Medulla oblongata (tissue), 1 donor: ENCODE results near the gene JPH2.

Experiments
- DNase-seq: peaks from one replicate; pipeline ENCODE4 v3.0.0-alpha.2; 2015; ENCODE audit errors: extremely low spot score

The JPH2 gene

DNA sequence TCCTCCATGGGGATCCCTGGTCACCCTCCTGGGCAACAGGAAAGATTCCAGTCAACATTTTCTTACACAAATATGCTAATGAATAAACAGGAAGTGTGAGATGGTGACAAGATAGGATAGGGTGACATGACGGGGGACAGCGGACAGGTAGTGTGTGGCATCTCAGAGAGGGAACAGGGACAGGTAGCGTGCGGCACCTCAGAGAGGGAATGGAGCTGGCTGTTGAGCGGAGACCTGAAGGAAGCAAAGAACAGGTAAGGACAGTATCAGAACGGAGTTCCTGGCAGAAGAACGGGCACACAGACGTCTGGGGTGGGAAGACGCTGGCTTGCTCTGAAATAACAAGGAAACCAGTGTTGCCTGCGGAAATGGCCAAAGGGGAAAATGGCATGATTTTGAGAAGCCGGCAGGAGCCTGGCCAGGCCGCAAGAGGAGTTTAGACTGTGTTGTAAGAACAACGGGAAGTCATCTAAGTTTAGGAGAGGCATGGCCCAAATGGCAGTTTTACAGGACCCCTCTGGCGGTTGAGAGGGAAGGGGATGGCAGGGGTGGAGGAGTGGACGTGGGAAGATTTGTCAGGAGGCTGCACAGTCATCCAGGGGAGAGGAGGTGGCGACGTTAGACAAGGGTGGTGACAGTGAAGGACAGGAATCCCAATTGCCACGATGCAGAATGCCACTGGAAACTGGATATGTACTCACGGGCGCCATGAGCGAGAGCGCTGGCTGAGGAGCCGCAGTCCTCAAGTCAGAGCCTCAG is 111.6 kb downstream of the JPH2 start:
- DNase-seq: no peak

DNA sequence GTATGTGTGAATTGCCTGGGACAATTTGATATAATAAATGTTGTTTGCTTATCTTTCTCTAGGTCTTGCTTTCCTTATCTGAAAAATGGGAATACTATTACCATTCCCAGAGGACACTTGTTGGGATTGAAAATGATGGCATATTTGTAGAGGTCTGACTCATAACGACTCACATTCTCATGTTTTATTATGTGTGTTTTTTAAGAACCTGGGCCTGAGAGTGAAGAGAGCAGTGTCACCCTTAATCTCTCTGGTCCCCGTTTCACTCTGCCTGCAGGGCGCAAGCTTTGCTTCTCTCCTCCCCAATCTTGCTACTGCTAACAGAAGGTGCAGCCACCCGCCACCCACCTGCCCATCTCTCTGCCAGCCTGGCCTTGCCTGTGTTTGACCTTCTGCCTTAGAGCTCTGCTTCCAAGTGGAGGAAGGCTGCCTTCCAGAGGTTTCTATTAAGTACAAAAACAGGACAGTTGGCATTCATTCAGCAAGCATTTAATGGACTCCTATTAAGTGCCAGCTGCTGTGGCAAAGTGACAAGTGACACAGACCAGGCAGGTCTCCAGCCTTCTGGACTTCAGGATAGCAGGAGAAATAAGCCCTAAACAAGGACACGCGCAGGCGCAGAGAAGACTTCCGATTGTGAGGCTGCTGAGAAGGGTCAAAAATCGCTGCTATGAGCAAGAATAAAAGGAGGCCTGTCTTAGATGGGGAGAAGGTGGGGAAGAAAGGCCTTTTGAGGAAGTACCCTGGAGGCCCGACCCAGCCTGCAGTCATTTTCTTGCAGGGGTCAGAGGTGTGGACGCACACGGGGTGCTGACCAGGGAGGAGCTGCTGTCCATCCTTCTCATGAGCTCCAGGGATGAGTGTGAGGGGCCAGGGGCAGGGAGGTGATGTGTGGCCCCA is 112.5 kb downstream of the JPH2 start:
- peak; percentile 19 for DNase-seq

DNA sequence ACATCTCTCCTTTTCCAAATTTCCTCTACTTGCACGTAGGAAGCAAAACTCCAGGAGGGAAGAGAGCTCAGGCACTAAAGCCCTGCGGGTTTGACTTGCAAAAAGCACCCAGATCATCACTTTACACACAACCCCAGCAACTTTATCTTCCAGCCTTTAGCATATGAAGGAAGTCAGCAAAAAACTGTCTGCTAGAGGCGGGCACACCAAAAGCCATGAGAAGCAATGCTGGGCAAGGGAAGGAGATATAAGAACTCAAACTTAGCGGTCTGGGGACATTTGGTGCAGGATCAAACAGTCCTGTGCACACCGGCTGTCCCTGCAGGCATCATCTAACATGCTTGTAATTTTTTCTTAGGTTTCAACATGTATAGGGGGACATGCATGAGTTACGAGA is 113.3 kb downstream of the JPH2 start:
- DNase-seq: no peak

DNA sequence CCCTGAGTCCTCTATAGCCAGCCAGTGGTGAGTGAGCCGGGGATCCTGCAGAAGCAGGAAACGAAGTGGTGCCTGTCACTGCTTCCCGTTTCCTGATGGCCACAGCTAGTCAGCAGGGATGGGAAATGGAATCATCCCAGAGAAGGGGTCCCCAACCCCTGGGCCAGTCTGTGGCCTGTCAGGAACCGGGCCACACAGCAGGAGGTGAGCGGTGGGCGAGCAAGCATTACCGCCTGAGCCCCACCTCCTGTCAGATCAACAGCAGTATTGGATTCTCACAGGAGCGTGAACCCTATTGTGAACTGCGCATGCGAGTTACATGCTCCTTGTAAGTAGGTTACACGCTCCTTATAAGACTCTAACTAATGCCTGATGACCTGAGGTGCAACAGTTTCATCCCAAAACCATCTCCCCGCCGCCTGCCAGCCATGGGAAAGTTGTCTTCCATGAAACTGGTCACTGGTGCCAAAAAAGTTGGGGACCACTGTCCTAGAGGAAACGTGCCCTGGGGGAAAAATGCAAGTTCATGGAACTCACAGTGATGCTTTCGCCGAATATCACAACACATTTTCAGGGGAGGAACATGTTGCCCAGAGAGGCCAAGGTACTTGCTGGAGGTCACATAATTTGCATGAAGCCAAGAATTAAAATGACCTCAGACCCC is 113.8 kb downstream of the JPH2 start:
- no peak for DNase-seq

DNA sequence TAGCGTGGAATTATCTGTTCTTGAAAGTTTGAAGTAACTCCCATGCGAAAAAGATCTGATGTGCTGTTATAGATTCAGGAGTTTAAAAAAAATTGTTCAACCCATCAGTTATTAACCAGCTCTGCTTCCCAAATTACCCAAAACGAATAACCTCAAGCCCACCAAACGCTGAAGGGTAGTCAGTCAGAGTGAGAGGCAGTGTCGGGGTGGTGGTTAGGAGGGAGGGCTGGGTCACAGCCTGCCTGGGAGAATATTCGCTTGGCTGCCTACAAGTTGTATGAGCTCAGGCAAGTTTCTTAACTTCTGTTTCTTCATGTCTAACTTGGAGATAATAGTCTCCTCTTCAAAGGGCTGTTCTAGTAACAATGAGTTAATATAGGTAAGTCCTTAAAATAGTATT is 114.6 kb downstream of the JPH2 start:
- no peak for DNase-seq

DNA sequence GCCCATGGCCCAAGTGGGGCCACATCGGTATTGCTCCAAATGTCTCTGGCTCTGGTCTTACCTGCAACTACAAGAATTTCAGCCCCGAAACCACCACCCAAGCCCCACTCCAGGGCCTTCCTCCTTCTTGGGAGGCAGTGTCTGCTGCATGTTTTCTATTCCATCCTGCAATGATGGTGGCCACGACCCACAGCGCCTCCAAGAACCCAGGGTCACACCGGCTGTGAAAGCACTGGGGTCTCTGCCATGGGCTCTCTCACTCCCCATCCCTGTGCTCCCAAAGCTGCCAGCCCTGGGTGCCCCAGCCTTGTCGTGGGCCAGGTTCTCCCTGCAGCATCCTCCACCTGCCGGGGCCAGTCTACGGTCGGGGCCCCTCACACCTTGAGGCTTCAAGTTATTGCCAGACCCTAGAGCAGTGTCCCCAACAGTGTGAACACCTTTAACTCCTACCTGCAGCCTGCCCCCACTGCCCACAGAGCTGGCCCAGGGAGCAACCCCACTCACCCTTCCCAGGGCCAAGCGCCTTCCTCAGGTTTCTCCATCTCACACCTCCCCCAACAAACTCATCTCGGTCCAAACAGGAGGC is 115.4 kb downstream of the JPH2 start:
- DNase-seq: no peak

DNA sequence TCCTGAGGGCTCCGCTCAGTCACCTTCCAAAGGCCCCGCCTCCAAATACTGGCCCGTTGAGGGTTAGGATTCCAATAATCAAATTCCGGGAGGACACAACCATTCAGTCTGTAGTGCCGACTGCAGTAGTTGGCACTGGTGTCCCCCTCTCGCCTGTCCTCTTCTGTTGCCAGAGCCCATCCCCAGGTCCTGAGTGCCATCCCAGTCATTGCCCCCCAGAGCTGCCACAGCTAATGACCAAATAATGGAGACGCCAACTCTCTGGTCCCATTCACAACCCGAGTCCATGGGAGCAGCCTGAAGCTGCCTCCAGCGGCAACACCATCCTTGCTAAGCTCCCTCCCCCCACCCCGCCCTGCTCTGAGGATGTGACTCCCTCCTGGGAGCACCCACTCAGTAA is 115.9 kb downstream of the JPH2 start:
- DNase-seq: no peak

DNA sequence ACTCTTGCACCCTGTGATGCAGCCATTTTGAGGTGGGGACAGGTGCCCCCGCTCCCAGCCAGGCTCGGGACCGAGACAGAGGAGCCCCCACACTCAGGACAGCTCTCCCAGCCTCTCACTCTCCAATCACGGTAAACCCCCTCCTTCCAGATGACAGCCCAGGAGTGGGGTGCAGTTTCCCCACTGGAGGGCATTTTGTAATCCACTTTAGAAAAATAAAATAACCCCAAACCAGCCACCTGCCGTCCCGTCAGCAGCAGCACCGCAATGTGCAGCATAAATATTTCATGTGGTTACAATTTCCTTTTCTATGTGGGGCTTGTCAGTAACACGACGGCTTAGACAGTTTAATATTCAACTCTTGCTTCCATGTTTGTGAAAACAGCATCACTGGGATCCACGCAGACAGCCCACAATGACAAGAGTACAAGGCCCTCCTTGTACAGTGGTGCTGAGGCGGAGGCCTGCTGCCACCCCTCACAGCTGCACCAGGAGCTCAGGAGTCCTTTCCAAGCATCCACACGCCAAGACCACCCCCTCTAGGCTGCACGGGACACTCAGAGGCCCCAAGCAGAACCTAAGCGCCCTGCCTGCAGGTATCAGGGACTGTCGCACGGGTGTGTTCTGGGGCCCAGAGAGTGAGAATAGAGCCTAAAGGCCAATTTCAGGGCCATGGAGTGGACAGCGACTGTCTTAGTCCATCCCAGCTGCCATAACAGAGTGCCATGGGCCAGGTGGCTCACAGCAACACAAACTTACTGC is 116.7 kb downstream of the JPH2 start:
- peak; percentile 44 for DNase-seq

DNA sequence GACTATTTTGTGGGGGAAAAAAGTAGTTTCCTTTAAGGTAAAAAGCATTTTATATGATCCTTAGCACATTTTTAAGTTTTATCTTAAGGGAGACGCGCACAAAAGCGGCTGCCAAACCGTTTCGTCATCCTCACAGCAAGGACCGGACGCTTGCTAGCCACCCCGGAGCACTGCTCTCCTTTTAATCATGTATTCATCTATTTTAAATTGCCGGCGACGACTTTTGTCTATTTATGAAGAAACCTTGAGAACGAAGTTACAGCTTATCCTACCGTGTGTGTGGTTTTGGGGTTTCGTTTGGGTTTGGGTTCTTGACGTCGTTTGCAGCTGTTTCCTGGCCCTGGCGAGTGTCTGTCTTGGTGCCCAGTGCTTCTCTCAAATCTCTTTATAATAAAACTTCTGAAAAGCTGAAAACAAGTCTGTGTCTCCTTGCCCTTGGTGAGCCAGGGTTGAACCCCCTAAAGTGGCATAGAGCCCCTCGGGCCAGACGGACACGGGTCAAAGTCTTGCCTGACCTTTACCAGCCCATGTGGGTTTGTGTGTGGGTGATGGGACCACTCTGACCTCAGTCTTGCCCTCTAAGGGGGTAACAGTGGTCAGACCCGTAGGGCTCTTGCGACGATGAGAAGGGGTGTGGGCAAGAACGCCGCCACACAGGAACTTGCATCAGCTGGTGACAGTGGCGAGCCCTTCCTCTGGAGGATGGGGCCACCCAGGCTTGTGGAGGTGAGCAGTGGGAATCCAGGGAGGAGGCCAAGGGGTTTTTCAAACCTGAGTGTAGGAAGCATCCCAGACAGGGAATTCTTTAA is 117.6 kb downstream of the JPH2 start:
- DNase-seq: no peak

DNA sequence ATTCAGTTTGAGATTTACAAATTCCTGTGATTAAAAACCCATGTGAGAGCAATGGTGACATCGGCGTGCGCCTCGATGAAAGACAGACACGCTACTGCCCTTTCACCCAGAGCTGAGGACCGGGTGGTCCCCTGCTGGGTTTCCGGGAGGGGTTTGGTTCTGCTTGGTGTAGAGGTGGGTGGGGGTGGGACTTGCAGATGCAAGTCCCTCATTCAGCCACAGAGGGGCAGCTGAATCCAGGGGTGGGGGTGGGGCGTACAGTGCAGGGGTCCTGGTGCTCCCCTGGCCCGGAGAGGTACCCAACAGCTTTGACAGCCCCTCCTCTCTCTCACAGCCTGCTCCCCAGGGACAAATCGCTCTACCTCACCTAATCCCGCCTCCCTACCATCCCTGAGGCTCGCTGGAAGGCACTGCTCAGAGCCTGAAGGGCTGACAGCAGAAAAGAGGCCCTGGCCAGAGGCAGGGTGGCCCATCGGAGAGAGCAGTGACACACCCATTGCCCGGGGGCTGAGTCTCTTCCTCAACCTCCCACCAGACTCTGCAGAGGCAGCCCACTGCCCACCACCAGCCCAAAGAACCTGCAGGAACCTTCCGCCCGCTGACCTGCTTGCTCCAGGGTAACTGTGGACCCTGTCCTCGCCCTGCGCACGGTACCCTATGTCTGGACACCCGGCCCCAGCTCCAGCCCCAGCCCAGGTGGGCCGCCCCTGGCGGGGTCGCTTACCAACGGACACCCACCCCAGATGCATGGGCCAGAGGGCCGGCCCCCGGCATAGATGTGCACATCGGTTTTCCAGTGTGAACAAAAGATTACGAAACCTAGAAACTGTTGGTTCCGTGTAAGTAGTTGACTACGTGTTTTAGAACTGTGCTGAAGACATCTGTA is 118.4 kb downstream of the JPH2 start:
- no peak for DNase-seq

DNA sequence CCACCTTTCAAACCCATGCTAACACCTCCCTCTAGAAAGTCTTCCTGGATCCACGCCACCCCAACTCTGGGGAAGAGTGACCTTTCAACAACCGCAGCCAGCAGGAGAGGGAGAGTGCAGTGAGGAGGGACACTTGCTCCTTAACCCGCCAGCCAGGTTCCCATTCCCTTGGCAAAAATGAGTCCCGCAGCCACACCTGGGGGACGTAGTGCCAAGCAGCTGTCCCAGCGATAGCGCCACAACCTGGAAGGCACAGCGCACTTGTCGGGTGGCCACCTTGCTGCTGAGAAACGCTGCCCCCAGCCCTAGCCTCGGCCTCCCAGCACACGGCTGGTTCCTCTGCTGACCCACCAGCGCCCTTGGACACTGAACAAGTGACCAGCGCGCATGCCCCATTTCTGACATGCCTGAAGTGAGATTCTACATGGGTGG is 119.3 kb downstream of the JPH2 start:
- no peak for DNase-seq

DNA sequence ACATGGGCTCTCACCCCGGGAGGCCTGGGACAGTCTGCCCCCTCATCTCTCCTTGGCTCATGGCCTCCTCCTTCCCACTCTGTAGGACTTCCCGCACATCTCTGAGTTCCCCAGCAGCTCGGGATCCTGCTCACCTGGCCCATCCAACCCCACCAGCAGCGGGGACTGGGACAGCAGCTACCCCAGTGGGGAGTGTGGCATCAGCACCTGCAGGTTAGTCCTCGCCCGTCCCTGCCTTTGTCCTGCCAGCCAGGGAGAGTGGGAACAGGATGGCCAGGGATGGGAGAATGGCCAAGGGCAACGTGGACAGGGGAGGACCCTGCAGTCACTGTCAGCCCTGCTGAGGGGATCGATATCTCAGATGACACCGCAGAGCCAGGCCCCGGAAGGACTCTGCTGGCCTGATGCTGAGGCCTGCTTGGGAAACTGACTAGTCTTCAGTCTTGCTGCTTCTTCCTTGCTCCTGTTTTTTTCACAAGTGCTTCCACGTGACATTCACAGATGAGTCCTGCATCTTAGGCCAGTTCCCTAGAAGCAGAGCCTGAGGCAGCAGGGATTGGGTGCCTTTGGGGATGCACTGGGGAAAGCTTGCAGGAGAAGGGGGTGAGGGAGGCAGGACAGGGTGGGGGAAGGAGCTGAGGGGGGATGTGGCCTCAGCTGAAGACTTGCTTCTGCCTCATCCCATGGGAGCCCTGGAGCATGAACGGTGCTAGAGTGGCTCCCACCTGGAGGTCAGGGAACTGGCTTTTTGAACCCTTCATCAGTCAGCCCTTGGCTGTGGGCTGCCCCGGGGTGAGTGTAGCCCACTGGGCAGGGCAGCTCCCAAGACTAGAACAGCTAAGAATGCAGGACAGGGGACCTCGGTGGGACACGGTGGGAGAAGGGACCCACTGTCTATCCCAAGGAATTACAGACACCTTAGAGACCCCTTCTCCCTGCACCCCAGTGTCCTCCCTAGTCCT is 120.1 kb downstream of the JPH2 start:
- no peak for DNase-seq

DNA sequence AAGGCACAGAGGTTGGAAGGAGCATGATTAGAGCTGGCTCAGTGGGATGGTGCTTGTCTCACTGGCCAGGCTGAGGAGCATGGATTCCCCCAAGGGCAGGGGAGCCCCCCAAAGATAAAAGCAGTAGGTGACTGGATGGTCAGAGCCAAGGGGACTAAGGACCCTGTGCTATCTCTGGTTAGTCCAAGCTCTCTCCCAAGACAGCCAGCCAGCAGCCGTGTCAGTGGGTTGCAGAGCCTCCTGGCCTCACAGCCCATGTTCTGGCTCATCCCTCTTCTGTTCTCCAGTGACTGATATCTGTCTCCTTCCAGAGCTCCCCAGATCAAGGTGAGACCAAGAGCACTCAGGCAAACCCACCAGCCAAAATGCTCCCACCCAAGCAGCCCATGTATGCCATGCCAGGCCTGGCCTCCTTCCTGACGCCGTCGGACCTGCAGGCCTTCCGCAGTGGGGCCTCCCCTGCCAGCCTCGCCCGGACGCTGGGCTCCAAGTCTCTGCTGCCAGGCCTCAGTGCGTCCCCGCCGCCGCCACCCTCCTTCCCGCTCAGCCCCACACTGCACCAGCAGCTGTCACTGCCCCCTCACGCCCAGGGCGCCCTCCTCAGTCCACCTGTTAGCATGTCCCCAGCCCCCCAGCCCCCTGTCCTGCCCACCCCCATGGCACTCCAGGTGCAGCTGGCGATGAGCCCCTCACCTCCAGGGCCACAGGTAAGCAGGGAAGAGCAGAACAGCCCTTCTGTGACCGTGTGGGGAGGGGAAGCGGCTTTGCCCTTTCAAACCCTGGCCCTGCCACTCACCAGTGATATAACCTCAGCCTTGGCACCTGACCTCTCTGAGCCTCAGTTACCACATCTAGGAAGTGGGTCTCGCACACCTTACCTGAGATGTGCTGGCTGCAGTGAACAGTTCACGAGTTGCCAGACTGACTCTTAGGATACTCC is 121.3 kb downstream of the JPH2 start:
- no peak for DNase-seq

DNA sequence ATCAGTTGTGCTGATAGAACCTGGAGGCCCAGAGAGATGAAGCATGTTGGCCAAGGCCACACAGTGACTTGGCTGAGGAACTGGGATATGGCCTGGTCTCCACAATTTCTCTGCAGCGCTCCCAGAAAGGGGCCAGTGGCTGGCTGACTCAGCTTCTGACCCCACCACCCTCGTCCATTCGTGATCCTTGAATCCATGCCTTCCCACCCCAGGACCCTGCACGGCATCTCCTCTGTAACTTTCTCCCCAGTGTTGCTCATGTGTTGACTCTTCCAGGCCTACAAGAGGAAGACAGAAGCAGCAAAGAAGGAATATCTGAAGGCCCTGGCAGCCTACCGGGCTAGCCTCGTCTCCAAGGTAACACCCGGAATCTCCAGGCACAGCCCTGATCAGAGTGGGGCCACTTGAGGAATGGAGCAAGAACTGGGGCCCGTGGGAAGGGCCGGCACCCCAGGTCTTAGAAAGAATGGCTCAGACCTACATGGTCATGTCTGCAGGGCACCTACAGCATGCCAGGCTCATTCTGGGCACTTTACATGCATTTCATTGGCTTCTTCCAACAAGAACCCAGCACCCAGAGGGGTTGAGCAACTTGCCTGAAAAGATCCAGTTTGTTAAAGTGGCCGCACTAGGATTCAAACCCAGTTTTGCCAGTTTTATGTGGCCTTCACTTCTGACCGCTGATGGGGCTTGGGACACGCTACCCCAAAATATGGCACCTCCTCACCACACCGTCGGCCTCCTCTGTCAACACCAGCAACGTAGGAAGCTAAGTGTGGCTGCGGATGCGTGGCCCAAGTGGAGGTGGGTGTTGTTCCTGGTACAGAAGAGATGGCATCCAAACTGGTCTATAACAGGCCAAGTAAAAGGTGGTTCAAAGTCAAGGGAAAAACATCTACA is 122.2 kb downstream of the JPH2 start:
- no peak for DNase-seq
